DND-41 (cell line): ENCODE data around the gene SLC13A3.

Experiments used
- ATAC-seq: fragments of 200-7000 bp; cut with Tn5 transposase; 3 replicates; pipeline ENCODE4 v1.9.1; 2021; ENCODE audit warnings: low read depth; ENCODE audit not compliant: insufficient read depth
- DNase-seq: peaks from one replicate; pipeline ENCODE4 v3.0.0-alpha.2; 2020
- H2AFZ ChIP-seq: 2 replicates; pipeline ENCODE4 v1.6.0; 2012; ENCODE audit warnings: low read depth, low read length
- H3K27ac ChIP-seq: 2 replicates; pipeline ENCODE4 v1.5.1; 2012; ENCODE audit warnings: low read length, inconsistent platforms
- H3K27me3 ChIP-seq: fragments of 200-600 bp; sonication (generic); 2 replicates; pipeline ENCODE4 v1.6.0; 2012; ENCODE audit warnings: low read length, mild to moderate bottlenecking, inconsistent platforms; ENCODE audit not compliant: insufficient read depth, poor library complexity
- H3K36me3 ChIP-seq: 2 replicates; pipeline ENCODE4 v1.5.1; 2012; ENCODE audit warnings: low read length, inconsistent platforms; ENCODE audit not compliant: insufficient read depth
- H3K4me1 ChIP-seq: 2 replicates; pipeline ENCODE4 v1.5.1; 2012; ENCODE audit warnings: mild to moderate bottlenecking, low read length; ENCODE audit not compliant: insufficient read depth
- H3K4me2 ChIP-seq: 2 replicates; pipeline ENCODE4 v1.6.0; 2012; ENCODE audit warnings: mild to moderate bottlenecking, moderate library complexity, low read length, inconsistent platforms; ENCODE audit not compliant: insufficient read depth
- H3K4me3 ChIP-seq, 2 experiments: fragments of 200-600 bp in 1 of 2; shearing (Covaris generic) in 1 of 2; 2 replicates each; pipeline ENCODE4 v1.5.1; 2012 to 2016; ENCODE audit warnings: inconsistent platforms in 2 of 2, low read length in 2 of 2, mild to moderate bottlenecking in 2 of 2, low read depth in 1 of 2, moderate library complexity in 1 of 2
- H3K79me2 ChIP-seq: 2 replicates; pipeline ENCODE4 v1.6.0; 2012; ENCODE audit warnings: low read length, inconsistent platforms; ENCODE audit not compliant: insufficient read depth
- H3K9ac ChIP-seq: 2 replicates; pipeline ENCODE4 v1.6.0; 2012; ENCODE audit warnings: low read depth, mild to moderate bottlenecking, inconsistent platforms, low read length, moderate library complexity
- H3K9me3 ChIP-seq: 2 replicates; pipeline ENCODE4 v1.5.1; 2012; ENCODE audit warnings: low read length, moderate library complexity, mild to moderate bottlenecking, inconsistent platforms; ENCODE audit not compliant: insufficient read depth, severe bottlenecking
- H4K20me1 ChIP-seq: 2 replicates; pipeline ENCODE4 v1.6.0; 2012; ENCODE audit warnings: low read length; ENCODE audit not compliant: insufficient read depth
- CTCF ChIP-seq: IDR thresholded peaks from 2 replicates; pipeline ENCODE4 v1.5.1; 2012; ENCODE audit warnings: borderline replicate concordance, low read length, moderate library complexity, mild to moderate bottlenecking; ENCODE audit not compliant: poor library complexity, severe bottlenecking; ENCODE audit errors: extremely low read depth
- EZH2 ChIP-seq: IDR thresholded peaks from 3 replicates; pipeline ENCODE4 v1.6.1; 2012; ENCODE audit warnings: borderline replicate concordance, low read depth, mild to moderate bottlenecking, moderate library complexity, low read length, inconsistent platforms; ENCODE audit not compliant: severe bottlenecking

SLC13A3 gene

GRCh38 chr20:46629341-46629740, 21.9 kb downstream of the SLC13A3 start:
- TF ChIP-seq EZH2 (no peak), CTCF (no peak)
- Histone ChIP-seq H3K36me3 (no peaks in the 10 kb centered on the region), H3K4me3 (no peak overlapping the region), H3K27ac (no peak overlapping the region), H3K4me1 (no peaks in the 10 kb centered on the region), H3K4me2 (no peak overlapping the region), H3K79me2 (no peaks in the 10 kb centered on the region), H3K9me3 (peaks cover 2% of the 10 kb centered on the region), H3K27me3 (peaks cover 2% of the 10 kb centered on the region), H2AFZ (no peak overlapping the region), H3K9ac (no peak overlapping the region), H4K20me1 (no peaks in the 10 kb centered on the region)
- DNase-seq: no peak
- no peak for ATAC-seq

- H3K9me3 ChIP-seq: peaks cover 7% of the 10 kb centered on the region
- no peak overlapping the region for H2AFZ ChIP-seq
- H3K27me3 ChIP-seq: peaks cover 2% of the 10 kb centered on the region
- no peak overlapping the region for H3K9ac ChIP-seq
- H3K4me2 ChIP-seq: no peak overlapping the region
- DNase-seq (no peak), ATAC-seq (no peak)
- TF ChIP-seq CTCF (no peak), EZH2 (no peak)
- no peaks in the 10 kb centered on the region for H4K20me1 ChIP-seq
- H3K79me2 ChIP-seq: no peaks in the 10 kb centered on the region
- H3K4me1 ChIP-seq: no peaks in the 10 kb centered on the region
- H3K4me3 ChIP-seq: no peak overlapping the region
- H3K27ac ChIP-seq: no peak overlapping the region
- no peaks in the 10 kb centered on the region for H3K36me3 ChIP-seq
Observed at GRCh38 chr20:46627234-46627633, 24.0 kb downstream of the SLC13A3 start.

- Histone ChIP-seq H3K9ac (no peak overlapping the region), H3K27ac (no peak overlapping the region)
Observed at GRCh38 chr20:46626758-46627157, 24.5 kb downstream of the SLC13A3 start.

More at GRCh38 chr20:46626758-46627157, 24.5 kb downstream of the SLC13A3 start:
- Histone ChIP-seq H3K9me3 (peaks cover 7% of the 10 kb centered on the region), H3K36me3 (no peaks in the 10 kb centered on the region), H3K4me3 (no peak overlapping the region), H3K79me2 (no peaks in the 10 kb centered on the region), H3K4me1 (no peaks in the 10 kb centered on the region), H3K27me3 (peaks cover 2% of the 10 kb centered on the region), H4K20me1 (no peaks in the 10 kb centered on the region), H3K4me2 (no peak overlapping the region), H2AFZ (no peak overlapping the region)
- ATAC-seq (no peak), DNase-seq (no peak)
- no peak for TF ChIP-seq EZH2
- no peak for TF ChIP-seq CTCF
